Measurements from ENCODE around the gene TUG1. TPM values are rescaled to one million over a fixed set of nuclear protein-coding genes. Genes with fewer than 3 reads are reported as not detected.

TUG1 gene
- total RNA-seq, 1 experiment from 2014 or later = 70.0 TPM

DNA sequence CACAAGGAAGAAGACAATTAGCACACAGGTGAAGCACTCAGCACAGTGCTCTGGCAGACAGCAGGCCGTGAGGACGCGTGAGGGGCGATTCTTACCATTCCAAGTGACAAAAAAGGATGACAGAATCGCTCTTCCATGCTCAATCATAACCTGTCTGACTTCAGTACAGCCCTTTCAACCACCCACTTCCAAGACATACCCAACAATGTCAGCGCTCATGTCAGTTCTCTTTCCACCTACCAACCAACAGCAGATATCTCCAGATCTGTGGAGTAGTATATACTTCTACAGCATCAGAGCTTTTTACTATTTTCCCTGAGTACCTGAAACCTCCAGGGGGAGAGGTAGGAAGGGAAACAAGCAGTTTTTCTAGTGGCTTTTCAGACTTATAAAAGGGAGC, 40.7 kb upstream of the TUG1 start:
- DNase-seq (ENCODE audit: low spot score) = no peak
- Histone ChIP-seq H3K4me1 (ENCODE audit: insufficient read depth, low read length, poor library complexity, severe bottlenecking) (no peaks in the 10 kb centered on the region), H3K36me3 (ENCODE audit: insufficient read depth, low read length, poor library complexity, severe bottlenecking) (peaks cover 64% of the 10 kb centered on the region), H3K27ac (ENCODE audit: low read depth, low read length, poor library complexity, severe bottlenecking) (no peak overlapping the region), H3K9me3 (ENCODE audit: low read depth, low read length, poor library complexity, severe bottlenecking) (no peaks in the 10 kb centered on the region), H3K27me3 (replicated peaks; ENCODE audit: insufficient read depth, low read depth, low read length, poor library complexity) (no peaks in the 10 kb centered on the region), H3K4me3 (ENCODE audit: low read depth, low read length, poor library complexity, severe bottlenecking) (no peak overlapping the region)
- ChIA-PET POLR2A (ENCODE audit: low non-redundant PET) (no interaction called here), CTCF (no interaction called here)
- intact Hi-C loops (cut with micrococcal nuclease; ENCODE audit: unreplicated experiment) = no loop called here
- no peak for TF ChIP-seq EZH2 (IDR thresholded peaks at IDR 0.05; ENCODE audit: borderline replicate concordance, low read depth, low read length, poor library complexity, severe bottlenecking)
- TF ChIP-seq, protein P1, sequence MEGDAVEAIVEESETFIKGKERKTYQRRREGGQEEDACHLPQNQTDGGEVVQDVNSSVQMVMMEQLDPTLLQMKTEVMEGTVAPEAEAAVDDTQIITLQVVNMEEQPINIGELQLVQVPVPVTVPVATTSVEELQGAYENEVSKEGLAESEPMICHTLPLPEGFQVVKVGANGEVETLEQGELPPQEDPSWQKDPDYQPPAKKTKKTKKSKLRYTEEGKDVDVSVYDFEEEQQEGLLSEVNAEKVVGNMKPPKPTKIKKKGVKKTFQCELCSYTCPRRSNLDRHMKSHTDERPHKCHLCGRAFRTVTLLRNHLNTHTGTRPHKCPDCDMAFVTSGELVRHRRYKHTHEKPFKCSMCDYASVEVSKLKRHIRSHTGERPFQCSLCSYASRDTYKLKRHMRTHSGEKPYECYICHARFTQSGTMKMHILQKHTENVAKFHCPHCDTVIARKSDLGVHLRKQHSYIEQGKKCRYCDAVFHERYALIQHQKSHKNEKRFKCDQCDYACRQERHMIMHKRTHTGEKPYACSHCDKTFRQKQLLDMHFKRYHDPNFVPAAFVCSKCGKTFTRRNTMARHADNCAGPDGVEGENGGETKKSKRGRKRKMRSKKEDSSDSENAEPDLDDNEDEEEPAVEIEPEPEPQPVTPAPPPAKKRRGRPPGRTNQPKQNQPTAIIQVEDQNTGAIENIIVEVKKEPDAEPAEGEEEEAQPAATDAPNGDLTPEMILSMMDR (conservative IDR thresholded peaks at IDR 0.05; ENCODE audit: low read depth, low read length) = no peak
- BruUV-seq (replicated peaks) = no TSS peak

DNA sequence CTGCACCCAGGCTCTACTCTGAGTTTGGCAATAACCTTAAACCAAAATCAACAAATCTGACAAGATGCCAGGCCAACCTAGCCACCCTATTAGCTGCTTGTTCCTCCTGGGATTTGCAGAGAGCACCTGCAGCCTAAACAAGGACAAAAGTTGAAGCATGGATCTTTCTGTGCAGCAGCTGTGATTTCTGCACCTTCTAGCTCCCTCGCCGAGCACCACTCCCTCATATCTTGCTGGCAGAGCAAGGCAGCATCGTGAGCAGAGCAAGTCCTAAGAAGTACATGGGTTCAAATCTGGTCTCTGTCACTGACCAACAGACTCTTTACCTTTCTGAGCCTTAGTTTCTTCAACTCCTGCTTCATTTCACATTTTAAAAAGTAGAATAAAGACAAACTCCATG, 38.8 kb upstream of the TUG1 start:
- POLR2A ChIA-PET (ENCODE audit: low non-redundant PET) = no interaction called here
- H3K9me3 ChIP-seq (ENCODE audit: low read depth, low read length, poor library complexity, severe bottlenecking) = no peaks in the 10 kb centered on the region
- H3K36me3 ChIP-seq (ENCODE audit: insufficient read depth, low read length, poor library complexity, severe bottlenecking) = peaks cover 82% of the 10 kb centered on the region
- H3K4me1 ChIP-seq (ENCODE audit: insufficient read depth, low read length, poor library complexity, severe bottlenecking) = no peaks in the 10 kb centered on the region
- no peak overlapping the region for H3K27ac ChIP-seq (ENCODE audit: low read depth, low read length, poor library complexity, severe bottlenecking)
- TF ChIP-seq EZH2 (IDR thresholded peaks at IDR 0.05; ENCODE audit: borderline replicate concordance, low read depth, low read length, poor library complexity, severe bottlenecking) = no peak
- intact Hi-C loops (cut with micrococcal nuclease; ENCODE audit: unreplicated experiment) = no loop called here
- DNase-seq (ENCODE audit: low spot score) = no peak
- no peak overlapping the region for H3K4me3 ChIP-seq (ENCODE audit: low read depth, low read length, poor library complexity, severe bottlenecking)
- CTCF ChIA-PET = no interaction called here
- no peaks in the 10 kb centered on the region for H3K27me3 ChIP-seq (replicated peaks; ENCODE audit: insufficient read depth, low read depth, low read length, poor library complexity)
- BruUV-seq (replicated peaks) = no TSS peak

DNA sequence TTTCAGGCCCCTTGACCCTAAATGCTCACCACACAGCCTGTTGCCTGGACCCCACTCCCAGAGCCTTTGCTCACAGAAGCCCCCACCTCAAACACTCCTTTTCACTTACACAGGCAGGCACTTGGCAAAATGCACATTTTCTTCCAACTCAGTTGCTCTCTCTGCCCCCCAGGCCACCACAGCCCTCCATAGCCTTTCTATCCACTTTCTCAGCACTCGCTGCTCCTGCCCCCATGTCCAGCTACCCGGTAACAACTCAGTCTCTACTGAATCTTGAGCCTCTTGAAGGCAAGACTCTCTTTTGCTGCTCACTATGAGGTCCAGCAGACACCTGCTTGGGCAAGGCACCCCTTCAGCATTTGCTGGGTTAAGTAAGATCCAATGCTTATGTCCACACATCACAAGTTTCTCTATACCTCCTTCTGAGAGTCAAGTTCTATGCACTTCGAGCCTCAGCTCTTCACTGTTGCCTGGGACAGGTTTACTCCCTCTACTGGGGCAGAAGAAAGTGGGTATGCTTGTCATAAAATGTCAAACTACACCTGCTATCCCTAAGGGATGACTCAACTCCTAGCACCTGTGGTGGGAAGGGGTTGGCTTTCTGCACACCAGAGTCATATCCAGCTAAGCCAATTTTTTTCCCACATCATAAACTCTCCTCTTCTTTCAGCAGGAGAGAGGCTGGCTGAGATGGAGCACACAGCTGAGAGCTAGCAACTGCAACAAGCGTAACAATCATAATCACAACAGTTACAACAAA, 37.3 kb upstream of the TUG1 start:
- TF ChIP-seq, protein P1 (conservative IDR thresholded peaks at IDR 0.05; ENCODE audit: low read depth, low read length) = no peak
- TF ChIP-seq EZH2 (IDR thresholded peaks at IDR 0.05; ENCODE audit: borderline replicate concordance, low read depth, low read length, poor library complexity, severe bottlenecking) = no peak
- Histone ChIP-seq H3K36me3 (ENCODE audit: insufficient read depth, low read length, poor library complexity, severe bottlenecking) (peaks cover 88% of the 10 kb centered on the region), H3K4me3 (ENCODE audit: low read depth, low read length, poor library complexity, severe bottlenecking) (no peak overlapping the region), H3K9me3 (ENCODE audit: low read depth, low read length, poor library complexity, severe bottlenecking) (no peaks in the 10 kb centered on the region), H3K4me1 (ENCODE audit: insufficient read depth, low read length, poor library complexity, severe bottlenecking) (no peaks in the 10 kb centered on the region), H3K27ac (ENCODE audit: low read depth, low read length, poor library complexity, severe bottlenecking) (no peak overlapping the region), H3K27me3 (replicated peaks; ENCODE audit: insufficient read depth, low read depth, low read length, poor library complexity) (no peaks in the 10 kb centered on the region)
- no peak for DNase-seq (ENCODE audit: low spot score)
- no TSS peak for BruUV-seq (replicated peaks)
- ChIA-PET POLR2A (ENCODE audit: low non-redundant PET) (no interaction called here), CTCF (no interaction called here)
- intact Hi-C loops (cut with micrococcal nuclease; ENCODE audit: unreplicated experiment) = no loop called here

DNA sequence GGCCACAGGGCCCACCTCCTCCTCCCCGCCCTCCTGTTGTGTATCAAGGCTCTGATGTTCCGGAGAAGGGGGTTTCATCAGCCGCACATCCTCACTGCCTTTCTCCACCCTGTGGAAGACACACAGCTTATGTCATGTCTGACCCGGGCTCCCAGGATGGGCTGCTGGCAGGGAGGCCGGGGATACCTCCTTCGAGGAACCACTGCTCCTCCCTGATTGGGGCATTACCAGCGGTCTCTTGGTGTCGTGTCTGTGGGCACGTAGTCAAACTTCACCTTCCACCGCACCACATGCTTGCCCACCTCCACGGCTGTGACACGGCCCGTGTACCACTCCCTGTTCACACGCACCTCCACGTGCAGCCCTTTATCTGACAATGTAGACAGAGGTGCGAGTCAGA, 36.4 kb upstream of the TUG1 start:
- DNase-seq (ENCODE audit: low spot score) = no peak
- Histone ChIP-seq H3K27ac (ENCODE audit: low read depth, low read length, poor library complexity, severe bottlenecking) (no peak overlapping the region), H3K4me1 (ENCODE audit: insufficient read depth, low read length, poor library complexity, severe bottlenecking) (no peaks in the 10 kb centered on the region), H3K4me3 (ENCODE audit: low read depth, low read length, poor library complexity, severe bottlenecking) (no peak overlapping the region), H3K9me3 (ENCODE audit: low read depth, low read length, poor library complexity, severe bottlenecking) (no peaks in the 10 kb centered on the region), H3K27me3 (replicated peaks; ENCODE audit: insufficient read depth, low read depth, low read length, poor library complexity) (no peaks in the 10 kb centered on the region), H3K36me3 (ENCODE audit: insufficient read depth, low read length, poor library complexity, severe bottlenecking) (peaks cover 89% of the 10 kb centered on the region)
- TF ChIP-seq EZH2 (IDR thresholded peaks at IDR 0.05; ENCODE audit: borderline replicate concordance, low read depth, low read length, poor library complexity, severe bottlenecking) = no peak
- TF ChIP-seq, protein P1 (conservative IDR thresholded peaks at IDR 0.05; ENCODE audit: low read depth, low read length) = no peak
- intact Hi-C loops (cut with micrococcal nuclease; ENCODE audit: unreplicated experiment) = no loop called here
- ChIA-PET POLR2A (ENCODE audit: low non-redundant PET) (no interaction called here), CTCF (no interaction called here)
- BruUV-seq (replicated peaks) = no TSS peak

Measured in A673 (cell line).